DMS53 treated with DMSO at 0.1 percent for 48 hours (cell line): Measurements from ENCODE around the gene PDZD2.
"Not testable (repeated sequence)": the region's sequence is repeated elsewhere in the genome, so short reads cannot be mapped to it uniquely, and the experiment has no call there.

Experiments
- DNase-seq: peaks from one replicate; lab custom pipeline; 2025; ENCODE audit not compliant: unreplicated experiment; lab: John Stamatoyannopoulos, UW

Gene PDZD2

GRCh38 chr5:31638748-31639418, at the start of gene PDZD2:
Gene PDZD2 (plus strand): TSS chr5:31639131.
- DNase-seq = no peak

GRCh38 chr5:31593665-31594064, 45.3 kb upstream of the PDZD2 start:
- no peak for DNase-seq

GRCh38 chr5:31596354-31596753, 42.6 kb upstream of the PDZD2 start:
- DNase-seq = no peak

GRCh38 chr5:31598640-31599611, 40.0 kb upstream of the PDZD2 start:
- DNase-seq = no peak

GRCh38 chr5:31602305-31602704, 36.6 kb upstream of the PDZD2 start:
- not testable (repeated sequence) for DNase-seq

- DNase-seq = no peak
Observed at GRCh38 chr5:31604240-31604639, 34.7 kb upstream of the PDZD2 start.

GRCh38 chr5:31604644-31605043, 34.3 kb upstream of the PDZD2 start:
- DNase-seq = no peak

- DNase-seq = no peak
Observed at GRCh38 chr5:31605920-31606319, 33.0 kb upstream of the PDZD2 start.

- DNase-seq = no peak
Observed at GRCh38 chr5:31607546-31607945, 31.4 kb upstream of the PDZD2 start.

- DNase-seq = no peak
Observed at GRCh38 chr5:31611002-31611401, 27.9 kb upstream of the PDZD2 start.

- no peak for DNase-seq
Observed at GRCh38 chr5:31613651-31614050, 25.3 kb upstream of the PDZD2 start.

GRCh38 chr5:31614151-31615020, 24.5 kb upstream of the PDZD2 start:
- no peak for DNase-seq

- no peak for DNase-seq
Observed at GRCh38 chr5:31617867-31618266, 21.1 kb upstream of the PDZD2 start.

- DNase-seq = no peak
Observed at GRCh38 chr5:31620026-31620425, 18.9 kb upstream of the PDZD2 start.

GRCh38 chr5:31623249-31623648, 15.7 kb upstream of the PDZD2 start:
- no peak for DNase-seq

- DNase-seq = no peak
Observed at GRCh38 chr5:31625394-31625793, 13.5 kb upstream of the PDZD2 start.

GRCh38 chr5:31626156-31626555, 12.8 kb upstream of the PDZD2 start:
- DNase-seq = no peak

GRCh38 chr5:31626604-31627234, 12.2 kb upstream of the PDZD2 start:
- DNase-seq = no peak

- DNase-seq = no peak
Observed at GRCh38 chr5:31630931-31631330, 8.0 kb upstream of the PDZD2 start.

- no peak for DNase-seq
Observed at GRCh38 chr5:31632460-31632859, 6.5 kb upstream of the PDZD2 start.

GRCh38 chr5:31635446-31635845, 3.5 kb upstream of the PDZD2 start:
- no peak for DNase-seq
